A673 (cell line): ENCODE results near the gene DISP3. TPM values are rescaled to one million over a fixed set of nuclear protein-coding genes. Genes with fewer than 3 reads are reported as not detected.

Source experiments
- BruUV-seq: library from RNA; stranded (reverse); fragments of 400-500 nt; replicated peaks from 2 replicates; lab custom pipeline; 2021; lab: Mats Ljungman, UMichigan
- CTCF ChIA-PET: fragments of 300-600 bp; sonication (Branson Sonifier 250); formaldehyde crosslinking; loops from one replicate; lab custom pipeline; 2022; ENCODE audit warnings: antibody characterized with exemption; lab: Charles Lee
- POLR2A ChIA-PET: fragments of 300-600 bp; sonication (Branson Sonifier 250); formaldehyde crosslinking; loops from one replicate; lab custom pipeline; 2022; ENCODE audit warnings: antibody characterized with exemption; ENCODE audit not compliant: low non-redundant PET; lab: Charles Lee
- DNase-seq: peaks from one replicate; pipeline ENCODE4 v3.0.0-alpha.2; 2015; ENCODE audit warnings: low spot score
- H3K27ac ChIP-seq: fragments of 200-600 bp; sonication (generic); 2 replicates; pipeline ENCODE4 v1.5.1; 2016; ENCODE audit warnings: mixed run types, low read depth, mild to moderate bottlenecking, mixed read lengths, antibody characterized with exemption, low read length; ENCODE audit not compliant: poor library complexity, severe bottlenecking
- H3K27me3 ChIP-seq: fragments of 200-600 bp; sonication (generic); replicated peaks from 2 replicates; pipeline ENCODE4 v1.6.1; 2017; ENCODE audit warnings: mixed run types, low read depth, mild to moderate bottlenecking, mixed read lengths, antibody characterized with exemption, low read length; ENCODE audit not compliant: insufficient read depth, poor library complexity
- H3K36me3 ChIP-seq: fragments of 200-600 bp; sonication (generic); 2 replicates; pipeline ENCODE4 v1.6.1; 2016; ENCODE audit warnings: mixed run types, mild to moderate bottlenecking, mixed read lengths, antibody characterized with exemption, low read length; ENCODE audit not compliant: insufficient read depth, poor library complexity, severe bottlenecking
- H3K4me1 ChIP-seq: fragments of 200-600 bp; sonication (generic); 2 replicates; pipeline ENCODE4 v1.6.1; 2017; ENCODE audit warnings: mixed run types, mild to moderate bottlenecking, mixed read lengths, antibody characterized with exemption, low read length; ENCODE audit not compliant: insufficient read depth, poor library complexity, severe bottlenecking
- H3K4me3 ChIP-seq: fragments of 200-600 bp; sonication (generic); 2 replicates; pipeline ENCODE4 v1.5.1; 2016; ENCODE audit warnings: low read depth, mixed run types, mild to moderate bottlenecking, mixed read lengths, low read length; ENCODE audit not compliant: poor library complexity, severe bottlenecking
- H3K9me3 ChIP-seq: fragments of 200-600 bp; sonication (generic); 2 replicates; pipeline ENCODE4 v1.6.1; 2016; ENCODE audit warnings: mixed run types, low read depth, mild to moderate bottlenecking, mixed read lengths, antibody characterized with exemption, low read length; ENCODE audit not compliant: poor library complexity, severe bottlenecking
- EZH2 ChIP-seq: fragments of 200-600 bp; sonication (generic); IDR thresholded peaks from 2 replicates; pipeline ENCODE4 v1.6.1; 2017; ENCODE audit warnings: borderline replicate concordance, low read depth, mild to moderate bottlenecking, mixed read lengths, antibody characterized with exemption, low read length; ENCODE audit not compliant: poor library complexity, severe bottlenecking
- intact Hi-C: fragments of 100-400 bp; cut with micrococcal nuclease; formaldehyde crosslinking; loops from one replicate; pipeline ENCODE4 v1.10.0; 2022; ENCODE audit not compliant: unreplicated experiment
- total RNA-seq: library from RNA; stranded (reverse); gene quantifications from 2 replicates; pipeline ENCODE4 v1.2.3, GENCODE V29; 2021
- TF ChIP-seq, protein P1 (sequence below): fragments of 300-800, 200-600 bp; sonication (generic); conservative IDR thresholded peaks from 2 replicates; pipeline ENCODE4 v1.5.1; 2017; ENCODE audit warnings: low read depth, mild to moderate bottlenecking, antibody characterized with exemption, low read length, moderate library complexity, mixed read lengths

Gene DISP3
- total RNA-seq, 1 experiment from 2014 or later, result 0.49 TPM

DNA sequence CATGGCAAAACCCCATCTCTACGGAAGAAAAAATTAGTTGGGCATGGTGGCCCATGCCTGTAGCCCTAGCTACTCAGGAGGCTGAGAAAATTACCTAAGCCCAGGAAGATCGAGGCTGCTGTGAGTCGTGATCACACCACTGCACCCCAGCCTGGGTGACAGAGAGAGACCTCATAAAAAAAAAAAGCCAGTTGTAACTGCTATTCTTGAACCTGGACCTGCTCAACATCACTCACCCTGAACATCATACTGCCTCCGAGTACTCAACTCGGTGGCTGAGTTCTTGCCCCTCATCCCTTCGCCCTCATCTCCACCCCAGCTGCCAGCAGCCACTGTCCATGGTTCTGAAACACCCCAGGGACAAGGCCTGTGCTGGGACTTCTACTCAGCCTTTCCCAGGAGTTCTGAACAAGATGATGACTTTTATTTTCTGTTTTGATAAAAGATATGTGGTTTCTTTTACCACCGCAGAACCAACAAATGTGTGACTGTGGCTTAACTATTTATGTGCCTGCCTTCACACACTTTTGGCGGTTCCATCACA, 5.4 kb upstream of the DISP3 start:
- DNase-seq, result peak; percentile 53
- no TSS peak for BruUV-seq
- Histone ChIP-seq H3K27me3 (peaks cover 41% of the 10 kb centered on the region), H3K9me3 (no peaks in the 10 kb centered on the region), H3K4me1 (peaks cover 4% of the 10 kb centered on the region), H3K27ac (no peak overlapping the region), H3K36me3 (no peaks in the 10 kb centered on the region), H3K4me3 (no peak overlapping the region)
- POLR2A ChIA-PET, result no interaction called here
- TF ChIP-seq EZH2, result no peak
- TF ChIP-seq, protein P1, sequence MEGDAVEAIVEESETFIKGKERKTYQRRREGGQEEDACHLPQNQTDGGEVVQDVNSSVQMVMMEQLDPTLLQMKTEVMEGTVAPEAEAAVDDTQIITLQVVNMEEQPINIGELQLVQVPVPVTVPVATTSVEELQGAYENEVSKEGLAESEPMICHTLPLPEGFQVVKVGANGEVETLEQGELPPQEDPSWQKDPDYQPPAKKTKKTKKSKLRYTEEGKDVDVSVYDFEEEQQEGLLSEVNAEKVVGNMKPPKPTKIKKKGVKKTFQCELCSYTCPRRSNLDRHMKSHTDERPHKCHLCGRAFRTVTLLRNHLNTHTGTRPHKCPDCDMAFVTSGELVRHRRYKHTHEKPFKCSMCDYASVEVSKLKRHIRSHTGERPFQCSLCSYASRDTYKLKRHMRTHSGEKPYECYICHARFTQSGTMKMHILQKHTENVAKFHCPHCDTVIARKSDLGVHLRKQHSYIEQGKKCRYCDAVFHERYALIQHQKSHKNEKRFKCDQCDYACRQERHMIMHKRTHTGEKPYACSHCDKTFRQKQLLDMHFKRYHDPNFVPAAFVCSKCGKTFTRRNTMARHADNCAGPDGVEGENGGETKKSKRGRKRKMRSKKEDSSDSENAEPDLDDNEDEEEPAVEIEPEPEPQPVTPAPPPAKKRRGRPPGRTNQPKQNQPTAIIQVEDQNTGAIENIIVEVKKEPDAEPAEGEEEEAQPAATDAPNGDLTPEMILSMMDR, result no peak
- CTCF ChIA-PET, result no interaction called here
- intact Hi-C loops, result no loop called here

DNA sequence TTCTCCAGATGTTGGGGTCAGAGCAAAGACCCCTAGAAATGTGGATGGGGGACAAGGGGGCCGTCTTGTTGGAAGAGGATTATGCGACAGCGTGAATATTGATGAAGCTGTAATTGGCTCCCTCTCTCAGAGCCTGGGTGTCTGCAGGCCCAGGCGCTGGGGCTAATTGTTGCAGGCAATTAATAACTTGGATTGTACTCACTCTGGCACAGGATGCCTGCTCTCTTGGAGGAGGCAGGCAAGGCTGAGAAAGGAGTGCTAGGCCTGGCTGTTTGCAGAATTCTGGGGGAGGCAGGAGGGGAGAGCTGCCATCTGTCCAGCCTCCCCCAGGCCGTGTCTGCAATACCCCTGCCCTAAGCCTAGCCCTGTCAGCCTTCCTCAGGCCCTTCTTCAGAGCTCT, 4.1 kb upstream of the DISP3 start:
- H3K9me3 ChIP-seq, result no peaks in the 10 kb centered on the region
- TF ChIP-seq EZH2, result no peak
- TF ChIP-seq, protein P1, result no peak
- H3K27ac ChIP-seq, result no peak overlapping the region
- DNase-seq, result no peak
- intact Hi-C loops, result no loop called here
- no peaks in the 10 kb centered on the region for H3K36me3 ChIP-seq
- CTCF ChIA-PET, result interaction anchor here (0.6 kb wide), 1 partner anchor 116 kb away, joined by 7 read pairs; no protein-coding TSS in a partner anchor
- H3K4me3 ChIP-seq, result no peak overlapping the region
- peaks cover 9% of the 10 kb centered on the region for H3K4me1 ChIP-seq
- H3K27me3 ChIP-seq, result peaks cover 41% of the 10 kb centered on the region
- POLR2A ChIA-PET, result no interaction called here
- no TSS peak for BruUV-seq

DNA sequence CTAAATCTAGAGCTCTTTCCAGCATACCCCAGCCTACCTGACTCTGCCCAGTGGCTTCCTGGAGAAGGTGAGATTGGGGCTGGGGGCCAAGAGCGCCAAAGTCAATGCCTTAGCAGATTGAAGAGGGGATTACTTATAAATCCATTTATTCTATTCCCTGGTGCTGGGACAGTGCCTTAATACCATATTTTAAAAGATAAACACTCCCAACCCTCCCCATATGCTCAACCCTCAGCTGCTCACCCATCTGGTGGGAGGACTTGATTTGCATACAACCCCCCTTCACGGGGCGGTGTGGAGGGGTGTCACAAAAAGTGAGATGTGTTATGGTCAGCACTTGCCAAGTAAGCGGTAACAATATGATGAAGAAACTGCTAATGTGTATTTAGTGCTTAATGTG, 3.2 kb upstream of the DISP3 start:
- no peaks in the 10 kb centered on the region for H3K36me3 ChIP-seq
- H3K9me3 ChIP-seq, result no peaks in the 10 kb centered on the region
- H3K27ac ChIP-seq, result no peak overlapping the region
- no TSS peak for BruUV-seq
- intact Hi-C loops, result no loop called here
- DNase-seq, result no peak
- TF ChIP-seq EZH2, result no peak
- TF ChIP-seq, protein P1, result no peak
- H3K27me3 ChIP-seq, result peaks cover 50% of the 10 kb centered on the region
- CTCF ChIA-PET, result no interaction called here
- POLR2A ChIA-PET, result no interaction called here
- H3K4me1 ChIP-seq, result peaks cover 9% of the 10 kb centered on the region
- no peak overlapping the region for H3K4me3 ChIP-seq
